Vagina (tissue), 2 donors: Measurements from ENCODE around the gene ANKRD63.

Experiments used
- CTCF ChIP-seq, 3 experiments: fragments of 450-650 bp in 2 of 3; fragments of 200-600 bp in 1 of 3; sonication (generic) in 1 of 3; IDR thresholded peaks; one replicate each; pipeline ENCODE4 v1.5.1; 2017 to 2019; ENCODE audit warnings: antibody characterized with exemption in 3 of 3, mild to moderate bottlenecking in 2 of 3, moderate library complexity in 2 of 3
- POLR2A ChIP-seq, 2 donors: fragments of 450-650 bp; IDR thresholded peaks; one replicate each; pipeline ENCODE4 v1.6.1; 2017; ENCODE audit warnings: antibody characterized with exemption in 2 of 2, mild to moderate bottlenecking in 2 of 2, moderate library complexity in 2 of 2
- POLR2AphosphoS5 ChIP-seq, 2 donors: sonication (generic); formaldehyde crosslinking; IDR thresholded peaks; one replicate each; pipeline ENCODE4 v1.9.0; 2017; ENCODE audit warnings: antibody characterized with exemption in 2 of 2, mild to moderate bottlenecking in 2 of 2, low read depth in 1 of 2; ENCODE audit not compliant: insufficient read depth in 1 of 2

GRCh38 chr15:40271685-40272484 lies 11.0 kb downstream of the ANKRD63 start:
- TF ChIP-seq POLR2AphosphoS5 (IDR thresholded peaks at IDR 0.05; ENCODE audit: insufficient read depth in 1 of 2, low read depth in 1 of 2) = no peak
- TF ChIP-seq CTCF (IDR thresholded peaks at IDR 0.05) = no peak
- no peak for TF ChIP-seq POLR2A (IDR thresholded peaks at IDR 0.05)
